NK-92 (cell line): ENCODE data around the gene LSM6.

ENCODE experiments used
- DNase-seq: peaks from one replicate; lab custom pipeline; 2025; ENCODE audit not compliant: unreplicated experiment; lab: John Stamatoyannopoulos, UW

The LSM6 gene

GRCh38 chr4:146175541-146176453 is at the start of gene LSM6:
Gene LSM6, plus strand, starts transcription at chr4:146175718. Its CDS starts 7,204 bp downstream, at chr4:146182922.
- DNase-seq, result no peak

- DNase-seq, result no peak
Measured at GRCh38 chr4:146132445-146132844, 43.1 kb upstream of the LSM6 start.

GRCh38 chr4:146134761-146135445 is 40.6 kb upstream of the LSM6 start:
- no peak for DNase-seq

- DNase-seq, result no peak
Measured at GRCh38 chr4:146135941-146136340, 39.6 kb upstream of the LSM6 start.

GRCh38 chr4:146142768-146143167 is 32.8 kb upstream of the LSM6 start:
- no peak for DNase-seq

GRCh38 chr4:146143888-146144287 is 31.6 kb upstream of the LSM6 start:
- DNase-seq, result no peak

- no peak for DNase-seq
Measured at GRCh38 chr4:146146918-146147317, 28.6 kb upstream of the LSM6 start.

- DNase-seq, result no peak
Measured at GRCh38 chr4:146148021-146148420, 27.5 kb upstream of the LSM6 start.

- no peak for DNase-seq
Measured at GRCh38 chr4:146154057-146154456, 21.5 kb upstream of the LSM6 start.

GRCh38 chr4:146155152-146155724 is 20.3 kb upstream of the LSM6 start:
- DNase-seq, result no peak

- DNase-seq, result no peak
Measured at GRCh38 chr4:146158036-146158745, 17.3 kb upstream of the LSM6 start.

- no peak for DNase-seq
Measured at GRCh38 chr4:146159384-146160058, 16.0 kb upstream of the LSM6 start.

GRCh38 chr4:146161243-146161642 is 14.3 kb upstream of the LSM6 start:
- DNase-seq, result no peak

GRCh38 chr4:146165221-146165620 is 10.3 kb upstream of the LSM6 start:
- DNase-seq, result no peak

- DNase-seq, result no peak
Measured at GRCh38 chr4:146165840-146166239, 9.7 kb upstream of the LSM6 start.

GRCh38 chr4:146170149-146170548 is 5.4 kb upstream of the LSM6 start:
- DNase-seq, result no peak

- no peak for DNase-seq
Measured at GRCh38 chr4:146176891-146177290, 1.4 kb downstream of the LSM6 start.

- DNase-seq, result no peak
Measured at GRCh38 chr4:146178126-146178525, 2.6 kb downstream of the LSM6 start.

- no peak for DNase-seq
Measured at GRCh38 chr4:146179784-146180370, 4.4 kb downstream of the LSM6 start.

GRCh38 chr4:146182443-146182842 is 6.9 kb downstream of the LSM6 start:
- DNase-seq, result no peak
